Pancreas (tissue), 10 donors: Measurements from ENCODE around the gene KRT24. TPM values are rescaled to one million over a fixed set of nuclear protein-coding genes. Genes with fewer than 3 reads are reported as not detected.
"Not testable (repeated sequence)": the region's sequence is repeated elsewhere in the genome, so short reads cannot be mapped to it uniquely, and the experiment has no call there.

Source experiments
- ATAC-seq, 4 donors: fragments of 200-7000 bp; cut with Tn5 transposase; one replicate each; pipeline versions ENCODE4 v1.8.0 to v1.9.1; 2020; ENCODE audit warnings: mild to moderate bottlenecking in 4 of 4, moderate library complexity in 4 of 4
- DNase-seq, 6 donors: peaks; one replicate each; pipeline ENCODE4 v3.0.0-alpha.2; 2020
- FAIRE-seq: peaks from 2 replicates; lab custom pipeline; 2012; peaks lifted over from hg19 to GRCh38; lab: Jason Lieb, UNC
- H3K27ac ChIP-seq, 4 donors: fragments of 200-600 bp; sonication (generic); 1 replicate in 3 of 4; 2 replicates in 1 of 4; pipeline versions ENCODE4 v1.5.0 to v1.8.0; 2020
- H3K27me3 ChIP-seq, 4 donors: fragments of 200-600 bp; one replicate each; pipeline ENCODE4 v1.8.0; 2021
- H3K36me3 ChIP-seq, 3 donors: fragments of 200-600 bp; sonication (generic) in 1 of 3; one replicate each; pipeline versions ENCODE4 v1.5.0 to v1.8.0; 2020 to 2021
- H3K4me1 ChIP-seq, 3 donors: fragments of 200-600 bp; one replicate each; pipeline ENCODE4 v1.8.0; 2021
- H3K4me3 ChIP-seq, 4 donors: fragments of 200-600 bp; sonication (generic) in 2 of 4; one replicate each; pipeline versions ENCODE4 v1.5.0 to v1.8.0; 2020 to 2021
- H3K9me3 ChIP-seq, 4 donors: fragments of 200-600 bp; one replicate each; pipeline ENCODE4 v1.8.0; 2021
- whole genome bisulfite sequencing, 2 donors: extraction: QIAGEN DNeasy Blood & Tissue Kit; methylation state at CpG; one replicate each; pipeline ENCODE4 v1.1.7; 2013; 5-methylcytosine and 5-hydroxymethylcytosine counted together
- intact Hi-C, 3 donors: fragments of 100-400 bp; cut with DNase I; formaldehyde crosslinking; loops; one replicate each; pipeline versions ENCODE4 v1.11.1 to v1.14.2; 2022
- polyA plus RNA-seq, 2 donors: library from polyadenylated mRNA; stranded (reverse); fragments of 200-250 nt; gene quantifications; one replicate each; pipeline ENCODE4 v1.2.3, GENCODE V29; 2013
- total RNA-seq, 6 donors: library from RNA; stranded (reverse); fragmentation: NEBNext Ultra II Directional in 4 of 6; extraction: Animal tissue kit (Norgen Biotek cat#: 25700) in 4 of 6; gene quantifications; one replicate each; pipeline versions ENCODE4 v1.2.1 to v1.2.4, GENCODE V29; 2021 to 2023
- TF ChIP-seq, protein P1 (sequence below), 4 donors: fragments of 200-600 bp; sonication (generic) in 3 of 4; IDR thresholded peaks; one replicate each; pipeline versions ENCODE4 v1.5.0 to v1.8.0; 2021; ENCODE audit warnings: antibody characterized with exemption in 4 of 4
- donor health status: healthy with polysubstance abuse.
- donor health status: DM: no; HTN: no; CAD: no; lungs with moderate emphysema.
- donor health status: DM: no; HTN: no; CAD: no.
- donor health status: control.
- donor health status: control.
- donor health status: Bipolar disorder and iron deficiency.
- donor health status: DM: yes; HTN: yes; CAD: no.
- donor health status: DM: no; HTN: no; CAD: no.
- donor health status: DM: no; HTN: no; CAD: no.
- donor health status: DM: yes; HTN: yes; CAD: no.

KRT24 gene
- total RNA-seq = not detected
- polyA plus RNA-seq = under 1 TPM in 1 of 2 donors, not detected in 1; 0.08 TPM

DNA sequence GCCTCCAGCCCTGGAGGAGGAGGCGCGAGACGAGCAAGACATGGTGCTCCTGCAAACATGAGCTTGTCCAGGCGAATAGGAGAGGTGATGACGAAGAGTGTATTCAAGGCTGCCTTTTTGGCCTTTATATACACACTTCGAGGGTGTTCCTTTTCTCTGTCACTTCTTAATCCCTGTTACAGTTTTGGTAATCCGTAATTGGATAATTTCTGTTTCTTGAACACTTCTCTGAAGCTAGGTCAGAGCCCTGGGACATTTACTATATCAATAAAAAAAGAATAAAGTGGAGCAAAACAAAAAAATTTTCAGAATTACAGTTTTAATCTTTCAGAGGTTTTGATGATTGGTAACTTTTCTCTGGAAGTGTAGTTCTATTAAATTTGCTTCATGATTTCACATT lies at the start of gene KRT24:
Gene KRT24, minus strand, starts transcription at position 101 of the 400 bp plus-strand sequence. Its CDS starts 59 bp downstream, at position 42.
- TF ChIP-seq, protein P1, sequence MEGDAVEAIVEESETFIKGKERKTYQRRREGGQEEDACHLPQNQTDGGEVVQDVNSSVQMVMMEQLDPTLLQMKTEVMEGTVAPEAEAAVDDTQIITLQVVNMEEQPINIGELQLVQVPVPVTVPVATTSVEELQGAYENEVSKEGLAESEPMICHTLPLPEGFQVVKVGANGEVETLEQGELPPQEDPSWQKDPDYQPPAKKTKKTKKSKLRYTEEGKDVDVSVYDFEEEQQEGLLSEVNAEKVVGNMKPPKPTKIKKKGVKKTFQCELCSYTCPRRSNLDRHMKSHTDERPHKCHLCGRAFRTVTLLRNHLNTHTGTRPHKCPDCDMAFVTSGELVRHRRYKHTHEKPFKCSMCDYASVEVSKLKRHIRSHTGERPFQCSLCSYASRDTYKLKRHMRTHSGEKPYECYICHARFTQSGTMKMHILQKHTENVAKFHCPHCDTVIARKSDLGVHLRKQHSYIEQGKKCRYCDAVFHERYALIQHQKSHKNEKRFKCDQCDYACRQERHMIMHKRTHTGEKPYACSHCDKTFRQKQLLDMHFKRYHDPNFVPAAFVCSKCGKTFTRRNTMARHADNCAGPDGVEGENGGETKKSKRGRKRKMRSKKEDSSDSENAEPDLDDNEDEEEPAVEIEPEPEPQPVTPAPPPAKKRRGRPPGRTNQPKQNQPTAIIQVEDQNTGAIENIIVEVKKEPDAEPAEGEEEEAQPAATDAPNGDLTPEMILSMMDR (IDR thresholded peaks at IDR 0.05) = no peak
- Histone ChIP-seq H3K4me1 (no peaks in the 10 kb centered on the region), H3K9me3 (no peaks in the 10 kb centered on the region), H3K36me3 (no peaks in the 10 kb centered on the region), H3K27me3 (peaks cover 0 to 7% (median 0%) of the 10 kb centered on the region in 4 donors), H3K27ac (no peak within 1 kb of the TSS), H3K4me3 (no peak within 1 kb of the TSS)
- FAIRE-seq = no peak
- 71 to 80% methylated on average over 7 of the region's 7 CpGs for WGBS, 2 donors
- no peak for DNase-seq
- intact Hi-C loops = no loop called here
- no peak for ATAC-seq

DNA sequence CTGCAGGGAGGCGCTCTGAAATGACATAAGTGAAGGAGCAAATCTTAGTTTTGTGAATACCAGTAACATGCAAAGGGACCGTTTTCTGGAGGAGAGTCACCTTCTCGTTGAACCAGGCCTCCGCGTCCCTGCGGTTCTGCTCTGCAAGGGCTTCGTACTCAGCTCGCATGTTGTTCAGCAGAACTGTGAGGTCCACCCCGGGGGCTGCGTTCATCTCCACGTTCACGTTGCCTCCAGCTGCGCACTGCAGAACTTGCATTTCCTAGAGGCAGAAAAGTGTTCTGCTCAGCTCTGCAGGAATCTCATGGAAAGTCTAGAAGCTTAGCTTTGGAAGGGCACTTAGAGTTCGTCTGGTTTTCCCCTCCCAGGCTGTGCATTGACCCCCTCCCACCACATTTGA lies 47.5 kb upstream of the KRT24 start:
- no peak for FAIRE-seq
- Histone ChIP-seq H3K4me1 (no peaks in the 10 kb centered on the region), H3K9me3 (no peaks in the 10 kb centered on the region), H3K27ac (no peak overlapping the region), H3K4me3 (no peak overlapping the region), H3K36me3 (no peaks in the 10 kb centered on the region), H3K27me3 (peaks cover 0 to 6% (median 0%) of the 10 kb centered on the region in 4 donors)
- DNase-seq = no peak
- TF ChIP-seq, protein P1 (IDR thresholded peaks at IDR 0.05) = no peak
- 67 to 79% methylated on average over 14 of the region's 14 CpGs for WGBS, 2 donors
- intact Hi-C loops = no loop called here
- no peak for ATAC-seq

DNA sequence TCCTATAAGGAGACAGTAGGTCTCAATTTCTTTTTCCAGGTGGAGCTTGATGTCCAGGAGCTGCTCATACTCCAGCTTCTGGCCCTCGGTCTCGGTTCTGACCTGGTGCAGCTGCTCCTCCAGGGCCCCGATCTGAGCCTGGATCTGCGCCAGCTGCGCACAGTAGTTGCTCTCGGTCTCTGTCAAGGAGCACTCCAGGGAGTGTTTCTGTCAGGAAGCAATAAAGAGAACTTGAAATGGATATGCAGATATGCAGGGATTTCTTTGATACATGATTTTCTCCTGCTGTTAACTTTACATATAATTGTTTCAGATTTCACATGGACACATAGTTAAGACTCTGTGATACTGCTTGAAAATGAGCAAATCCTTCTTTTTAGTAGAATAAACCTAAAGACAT lies 46.8 kb upstream of the KRT24 start:
- H3K9me3 ChIP-seq = no peaks in the 10 kb centered on the region
- H3K27me3 ChIP-seq = peaks cover 0 to 6% (median 0%) of the 10 kb centered on the region in 4 donors
- WGBS, 2 donors = 70 to 71% methylated on average over 6 of the region's 6 CpGs
- H3K4me1 ChIP-seq = no peaks in the 10 kb centered on the region
- DNase-seq = no peak
- intact Hi-C loops = no loop called here
- ATAC-seq = no peak
- no peak for FAIRE-seq
- no peak overlapping the region for H3K4me3 ChIP-seq
- no peaks in the 10 kb centered on the region for H3K36me3 ChIP-seq
- H3K27ac ChIP-seq = no peak overlapping the region
- TF ChIP-seq, protein P1 (IDR thresholded peaks at IDR 0.05) = no peak

DNA sequence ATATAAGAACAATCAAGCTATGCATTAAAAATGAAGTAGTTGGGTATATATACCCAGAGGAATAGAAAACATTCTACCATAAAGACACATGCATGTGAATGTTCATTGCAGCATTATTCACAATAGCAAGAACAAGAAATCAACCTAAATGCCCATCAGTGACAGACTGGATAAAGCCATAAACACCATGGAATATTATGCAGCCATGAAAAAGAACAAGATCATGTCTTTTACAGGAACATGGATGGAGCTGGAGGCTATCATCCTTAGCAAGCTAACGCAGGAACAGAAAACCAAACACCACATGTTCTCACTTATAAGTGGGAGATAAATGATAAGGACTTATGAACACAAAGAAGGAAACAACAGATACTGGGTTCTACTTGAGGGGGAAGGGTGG lies 45.1 kb upstream of the KRT24 start:
- H3K4me3 ChIP-seq, DNase-seq, FAIRE-seq, H3K4me1 ChIP-seq, H3K36me3 ChIP-seq, H3K9me3 ChIP-seq, ATAC-seq, intact Hi-C loops, H3K27me3 ChIP-seq, H3K27ac ChIP-seq: not testable (repeated sequence)
- 49 to 57% methylated on average over 1 of the region's 1 CpG for WGBS, 2 donors

DNA sequence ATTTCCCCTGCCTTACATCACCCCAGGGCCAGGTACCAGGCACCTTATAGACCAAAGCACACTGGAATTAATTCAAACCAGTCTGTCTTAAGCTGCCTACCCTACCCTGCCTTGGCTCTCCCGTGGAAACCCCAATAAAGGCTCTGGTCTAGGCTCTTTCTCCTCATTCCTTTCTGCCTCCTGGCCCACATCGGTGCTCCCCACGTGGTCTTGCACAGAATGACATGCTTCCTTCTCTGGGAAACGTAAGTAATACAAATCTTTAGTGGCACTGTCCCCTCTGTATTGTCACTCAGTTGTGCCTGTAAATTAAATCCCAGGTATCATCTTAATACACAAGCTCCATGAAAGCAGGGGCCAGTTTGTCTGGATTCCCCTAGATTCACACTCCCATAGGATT lies 35.0 kb upstream of the KRT24 start:
- ATAC-seq (no peak), DNase-seq (no peak), FAIRE-seq (no peak)
- Histone ChIP-seq H3K27me3 (no peaks in the 10 kb centered on the region), H3K4me1 (no peaks in the 10 kb centered on the region), H3K4me3 (no peak overlapping the region), H3K27ac (no peak overlapping the region), H3K36me3 (no peaks in the 10 kb centered on the region), H3K9me3 (no peaks in the 10 kb centered on the region)
- TF ChIP-seq, protein P1 (IDR thresholded peaks at IDR 0.05) = no peak
- intact Hi-C loops = no loop called here
- 43 to 58% methylated on average over 4 of the region's 4 CpGs for WGBS, 2 donors
